Measurements from ENCODE around the gene CCDC85B. TPM values are rescaled to one million over a fixed set of nuclear protein-coding genes. Genes with fewer than 3 reads are reported as not detected.

Gene CCDC85B
- total RNA-seq, 6 experiments from 2014 or later = 4.9 to 19.2 (median 6.6) TPM

DNA sequence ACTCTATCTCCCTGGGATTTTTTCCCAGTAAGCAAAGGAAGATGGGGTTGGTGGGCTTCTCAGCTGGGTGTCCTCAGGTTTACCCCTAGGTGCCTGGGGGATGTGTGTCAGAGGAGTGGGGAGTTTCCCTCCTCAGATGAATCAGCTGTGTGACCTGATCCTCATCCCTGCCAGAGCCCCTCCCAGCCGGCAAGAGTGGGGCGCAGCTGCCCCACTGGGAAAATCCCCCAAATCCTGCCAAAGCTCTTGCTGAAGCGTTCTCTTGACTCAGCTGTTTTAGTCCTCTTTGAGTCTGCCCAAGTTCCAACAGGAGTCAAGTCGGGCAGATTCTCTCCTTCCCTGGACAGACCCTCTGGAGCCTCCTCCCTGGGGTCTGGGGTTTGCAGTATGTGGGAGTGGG lies 22.4 kb downstream of the CCDC85B start:
- H3K9me3 ChIP-seq = no peaks in the 10 kb centered on the region
- TF ChIP-seq POLR2A (IDR thresholded peaks at IDR 0.05) = no peak
- TF ChIP-seq, protein P1, sequence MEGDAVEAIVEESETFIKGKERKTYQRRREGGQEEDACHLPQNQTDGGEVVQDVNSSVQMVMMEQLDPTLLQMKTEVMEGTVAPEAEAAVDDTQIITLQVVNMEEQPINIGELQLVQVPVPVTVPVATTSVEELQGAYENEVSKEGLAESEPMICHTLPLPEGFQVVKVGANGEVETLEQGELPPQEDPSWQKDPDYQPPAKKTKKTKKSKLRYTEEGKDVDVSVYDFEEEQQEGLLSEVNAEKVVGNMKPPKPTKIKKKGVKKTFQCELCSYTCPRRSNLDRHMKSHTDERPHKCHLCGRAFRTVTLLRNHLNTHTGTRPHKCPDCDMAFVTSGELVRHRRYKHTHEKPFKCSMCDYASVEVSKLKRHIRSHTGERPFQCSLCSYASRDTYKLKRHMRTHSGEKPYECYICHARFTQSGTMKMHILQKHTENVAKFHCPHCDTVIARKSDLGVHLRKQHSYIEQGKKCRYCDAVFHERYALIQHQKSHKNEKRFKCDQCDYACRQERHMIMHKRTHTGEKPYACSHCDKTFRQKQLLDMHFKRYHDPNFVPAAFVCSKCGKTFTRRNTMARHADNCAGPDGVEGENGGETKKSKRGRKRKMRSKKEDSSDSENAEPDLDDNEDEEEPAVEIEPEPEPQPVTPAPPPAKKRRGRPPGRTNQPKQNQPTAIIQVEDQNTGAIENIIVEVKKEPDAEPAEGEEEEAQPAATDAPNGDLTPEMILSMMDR (IDR thresholded peaks at IDR 0.05) = no peak
- H3K4me1 ChIP-seq = peaks cover 0 to 8% (median 2%) of the 10 kb centered on the region in 4 donors
- intact Hi-C loops (cut with DNase I) = no loop called here
- H3K27me3 ChIP-seq = no peaks in the 10 kb centered on the region
- no peaks in the 10 kb centered on the region for H3K36me3 ChIP-seq
- H3K4me3 ChIP-seq = no peak overlapping the region
- ATAC-seq = no peak
- no peak overlapping the region for H3K27ac ChIP-seq
- WGBS (ENCODE audit: insufficient coverage, low coverage, low lambda C conversion rate, missing lambda C conversion rate) = 40% methylated on average over 1 of the region's 4 CpGs
- DNase-seq = no peak

- 70% methylated on average over 8 of the region's 10 CpGs for WGBS (ENCODE audit: insufficient coverage, low coverage, low lambda C conversion rate, missing lambda C conversion rate)
- H3K36me3 ChIP-seq = no peaks in the 10 kb centered on the region
- peak overlapping the region in 1 of 3 donors; percentile 43 for H3K27ac ChIP-seq
- intact Hi-C loops (cut with DNase I) = no loop called here
- H3K4me3 ChIP-seq = no peak overlapping the region
- H3K4me1 ChIP-seq = peaks cover 0 to 17% (median 6%) of the 10 kb centered on the region in 4 donors
- no peaks in the 10 kb centered on the region for H3K9me3 ChIP-seq
- DNase-seq (no peak), ATAC-seq (no peak)
- no peak for TF ChIP-seq POLR2A (IDR thresholded peaks at IDR 0.05)
- TF ChIP-seq, protein P1 (IDR thresholded peaks at IDR 0.05) = no peak
- H3K27me3 ChIP-seq = no peaks in the 10 kb centered on the region
Observed at GRCh38 chr11:65915101-65915820, 24.8 kb downstream of the CCDC85B start.

- Histone ChIP-seq H3K27ac (peak overlapping the region in 1 of 3 donors; percentile 43), H3K4me1 (peaks cover 0 to 21% (median 8%) of the 10 kb centered on the region in 4 donors), H3K36me3 (no peaks in the 10 kb centered on the region), H3K9me3 (no peaks in the 10 kb centered on the region), H3K4me3 (no peak overlapping the region), H3K27me3 (no peaks in the 10 kb centered on the region)
- 40% methylated on average over 2 of the region's 13 CpGs for WGBS (ENCODE audit: insufficient coverage, low coverage, low lambda C conversion rate, missing lambda C conversion rate)
- DNase-seq (peak in 1 of 3 donors; percentile 56), ATAC-seq (peak in 1 of 4 donors; percentile 16)
- intact Hi-C loops (cut with DNase I) = no loop called here
- TF ChIP-seq POLR2A (IDR thresholded peaks at IDR 0.05) = no peak
- TF ChIP-seq, protein P1 (IDR thresholded peaks at IDR 0.05) = no peak
Observed at GRCh38 chr11:65915821-65916251, 25.4 kb downstream of the CCDC85B start.

- no peak overlapping the region for H3K4me3 ChIP-seq
- no peaks in the 10 kb centered on the region for H3K36me3 ChIP-seq
- no peak for DNase-seq
- peaks cover 0 to 21% (median 9%) of the 10 kb centered on the region in 4 donors for H3K4me1 ChIP-seq
- H3K9me3 ChIP-seq = no peaks in the 10 kb centered on the region
- 60% methylated on average over 5 of the region's 7 CpGs for WGBS (ENCODE audit: insufficient coverage, low coverage, low lambda C conversion rate, missing lambda C conversion rate)
- no peak for ATAC-seq
- H3K27me3 ChIP-seq = no peaks in the 10 kb centered on the region
- intact Hi-C loops (cut with DNase I) = no loop called here
- TF ChIP-seq, protein P1 (IDR thresholded peaks at IDR 0.05) = no peak
- no peak for TF ChIP-seq POLR2A (IDR thresholded peaks at IDR 0.05)
- peak overlapping the region in 1 of 3 donors; percentile 43 for H3K27ac ChIP-seq
Observed at GRCh38 chr11:65916391-65916790, 25.9 kb downstream of the CCDC85B start.

All from right lobe of liver (tissue), 6 donors.